Measurements from ENCODE around the gene DAAM1. TPM values are rescaled to one million over a fixed set of nuclear protein-coding genes. Genes with fewer than 3 reads are reported as not detected.

The DAAM1 gene
- total RNA-seq, 1 donor from 2014 or later: 38.0 TPM

DNA sequence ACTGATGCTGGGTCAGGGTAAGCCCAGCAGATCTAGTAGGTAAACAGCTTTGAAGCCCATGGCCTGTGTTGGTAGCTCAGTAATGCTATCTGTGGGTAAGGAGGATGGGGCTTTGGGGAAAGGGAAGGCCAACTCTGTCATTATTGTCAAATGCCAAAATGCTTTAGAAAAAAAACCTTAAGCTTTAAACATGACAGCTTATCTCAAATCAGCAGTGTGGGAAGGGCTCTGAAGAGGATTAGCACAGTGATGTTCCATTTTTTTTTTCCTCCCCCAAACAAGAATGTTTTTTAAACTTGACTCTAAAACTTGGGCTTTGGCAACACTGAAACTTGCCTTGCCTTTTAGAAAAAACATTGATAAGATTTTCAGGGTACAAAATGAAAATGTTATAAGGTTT, 11.7 kb downstream of the DAAM1 start:
- Histone ChIP-seq H3K4me3 (ENCODE audit: insufficient read depth, low read depth, low read length) (no peak overlapping the region), H3K27me3 (ENCODE audit: insufficient read depth, low read length) (no peaks in the 10 kb centered on the region), H3K4me1 (ENCODE audit: insufficient read depth, low read length) (no peaks in the 10 kb centered on the region), H3K36me3 (ENCODE audit: insufficient read depth, low read length) (no peaks in the 10 kb centered on the region), H3K9ac (ENCODE audit: low read length) (no peak overlapping the region), H4K20me1 (ENCODE audit: insufficient read depth, low read length) (peaks cover 49% of the 10 kb centered on the region), H3K27ac (ENCODE audit: low read depth, low read length) (no peak overlapping the region), H2AFZ (ENCODE audit: low read depth, low read length) (no peak overlapping the region), H3K9me3 (ENCODE audit: insufficient read depth, low read depth, low read length) (no peaks in the 10 kb centered on the region), H3K79me2 (ENCODE audit: insufficient read depth, low read length) (peaks cover 75% of the 10 kb centered on the region), H3K4me2 (ENCODE audit: low read length) (no peak overlapping the region)
- no peak overlapping the region for H3K4me3 Mint-ChIP-seq (ENCODE audit: unreplicated experiment)
- no peak overlapping the region for H3K27ac Mint-ChIP-seq (ENCODE audit: unreplicated experiment)
- H3K9me3 Mint-ChIP-seq (ENCODE audit: unreplicated experiment): no peaks in the 10 kb centered on the region
- H3K36me3 Mint-ChIP-seq (ENCODE audit: low read depth, unreplicated experiment): no peaks in the 10 kb centered on the region
- peaks cover 11% of the 10 kb centered on the region for H3K4me1 Mint-ChIP-seq (ENCODE audit: low read depth, unreplicated experiment)
- FAIRE-seq (no peak), DNase-seq (ENCODE audit: low read depth) (no peak)
- H3K27me3 Mint-ChIP-seq (ENCODE audit: low read depth, unreplicated experiment): no peaks in the 10 kb centered on the region
- TF ChIP-seq EZH2 (IDR thresholded peaks at IDR 0.05; ENCODE audit: insufficient read depth, low read length): no peak
- TF ChIP-seq, protein P1, sequence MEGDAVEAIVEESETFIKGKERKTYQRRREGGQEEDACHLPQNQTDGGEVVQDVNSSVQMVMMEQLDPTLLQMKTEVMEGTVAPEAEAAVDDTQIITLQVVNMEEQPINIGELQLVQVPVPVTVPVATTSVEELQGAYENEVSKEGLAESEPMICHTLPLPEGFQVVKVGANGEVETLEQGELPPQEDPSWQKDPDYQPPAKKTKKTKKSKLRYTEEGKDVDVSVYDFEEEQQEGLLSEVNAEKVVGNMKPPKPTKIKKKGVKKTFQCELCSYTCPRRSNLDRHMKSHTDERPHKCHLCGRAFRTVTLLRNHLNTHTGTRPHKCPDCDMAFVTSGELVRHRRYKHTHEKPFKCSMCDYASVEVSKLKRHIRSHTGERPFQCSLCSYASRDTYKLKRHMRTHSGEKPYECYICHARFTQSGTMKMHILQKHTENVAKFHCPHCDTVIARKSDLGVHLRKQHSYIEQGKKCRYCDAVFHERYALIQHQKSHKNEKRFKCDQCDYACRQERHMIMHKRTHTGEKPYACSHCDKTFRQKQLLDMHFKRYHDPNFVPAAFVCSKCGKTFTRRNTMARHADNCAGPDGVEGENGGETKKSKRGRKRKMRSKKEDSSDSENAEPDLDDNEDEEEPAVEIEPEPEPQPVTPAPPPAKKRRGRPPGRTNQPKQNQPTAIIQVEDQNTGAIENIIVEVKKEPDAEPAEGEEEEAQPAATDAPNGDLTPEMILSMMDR (IDR thresholded peaks at IDR 0.05; ENCODE audit: insufficient read depth, low read depth, low read length): no peak

DNA sequence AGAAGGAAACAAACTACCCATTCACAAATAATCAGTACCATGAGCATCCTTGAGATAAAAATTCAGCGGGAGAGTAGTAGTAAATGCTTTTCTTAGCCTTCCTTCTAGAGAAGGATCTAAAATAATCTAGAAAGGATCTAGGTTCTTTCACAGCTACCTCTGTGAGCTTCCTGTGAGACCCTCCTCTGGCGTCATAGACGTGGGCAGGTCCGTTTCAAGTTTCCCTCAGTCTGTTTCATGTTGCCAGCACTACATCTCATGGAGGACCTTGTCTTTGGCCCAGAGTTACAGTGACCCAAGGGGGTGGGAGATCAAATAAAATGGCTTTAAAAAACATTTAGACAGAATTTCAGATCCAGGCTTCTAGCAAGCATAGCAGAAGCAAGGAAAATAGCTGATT, 13.6 kb downstream of the DAAM1 start:
- H4K20me1 ChIP-seq (ENCODE audit: insufficient read depth, low read length): peaks cover 38% of the 10 kb centered on the region
- H3K4me1 ChIP-seq (ENCODE audit: insufficient read depth, low read length): no peaks in the 10 kb centered on the region
- peaks cover 70% of the 10 kb centered on the region for H3K79me2 ChIP-seq (ENCODE audit: insufficient read depth, low read length)
- no peaks in the 10 kb centered on the region for H3K27me3 ChIP-seq (ENCODE audit: insufficient read depth, low read length)
- Mint-ChIP-seq H3K9me3 (ENCODE audit: unreplicated experiment) (no peaks in the 10 kb centered on the region), H3K27ac (ENCODE audit: unreplicated experiment) (no peak overlapping the region), H3K4me3 (ENCODE audit: unreplicated experiment) (no peak overlapping the region), H3K4me1 (ENCODE audit: low read depth, unreplicated experiment) (peaks cover 7% of the 10 kb centered on the region), H3K36me3 (ENCODE audit: low read depth, unreplicated experiment) (no peaks in the 10 kb centered on the region), H3K27me3 (ENCODE audit: low read depth, unreplicated experiment) (no peaks in the 10 kb centered on the region)
- no peak overlapping the region for H3K4me3 ChIP-seq (ENCODE audit: insufficient read depth, low read depth, low read length)
- H3K9ac ChIP-seq (ENCODE audit: low read length): no peak overlapping the region
- H3K9me3 ChIP-seq (ENCODE audit: insufficient read depth, low read depth, low read length): no peaks in the 10 kb centered on the region
- no peak overlapping the region for H2AFZ ChIP-seq (ENCODE audit: low read depth, low read length)
- no peak overlapping the region for H3K4me2 ChIP-seq (ENCODE audit: low read length)
- DNase-seq (ENCODE audit: low read depth) (no peak), FAIRE-seq (no peak)
- H3K27ac ChIP-seq (ENCODE audit: low read depth, low read length): no peak overlapping the region
- TF ChIP-seq EZH2 (IDR thresholded peaks at IDR 0.05; ENCODE audit: insufficient read depth, low read length): no peak
- TF ChIP-seq, protein P1 (IDR thresholded peaks at IDR 0.05; ENCODE audit: insufficient read depth, low read depth, low read length): no peak
- H3K36me3 ChIP-seq (ENCODE audit: insufficient read depth, low read length): no peaks in the 10 kb centered on the region

DNA sequence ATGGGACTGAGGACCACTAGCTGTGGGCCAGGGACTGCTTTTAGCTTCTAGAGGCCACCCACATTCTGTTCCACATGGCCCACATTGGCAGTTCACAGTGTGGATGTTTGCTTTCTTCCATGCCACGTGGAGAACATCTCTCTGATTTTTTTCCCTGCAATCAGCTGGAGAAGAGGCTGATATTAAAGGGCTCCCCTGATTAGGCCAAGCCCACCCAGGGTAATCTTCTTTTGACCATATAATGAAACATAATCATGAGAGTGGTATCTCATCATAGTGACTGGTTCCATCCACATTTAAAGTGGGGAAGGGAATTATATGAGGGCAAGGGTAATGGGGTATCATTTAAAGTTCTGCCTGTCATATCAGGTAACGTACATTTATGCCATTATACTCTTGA, 15.8 kb downstream of the DAAM1 start:
- no peaks in the 10 kb centered on the region for H3K27me3 ChIP-seq (ENCODE audit: insufficient read depth, low read length)
- peaks cover 16% of the 10 kb centered on the region for H3K4me1 Mint-ChIP-seq (ENCODE audit: low read depth, unreplicated experiment)
- no peaks in the 10 kb centered on the region for H3K27me3 Mint-ChIP-seq (ENCODE audit: low read depth, unreplicated experiment)
- H3K79me2 ChIP-seq (ENCODE audit: insufficient read depth, low read length): peaks cover 64% of the 10 kb centered on the region
- TF ChIP-seq, protein P1 (IDR thresholded peaks at IDR 0.05; ENCODE audit: insufficient read depth, low read depth, low read length): no peak
- no peak for TF ChIP-seq EZH2 (IDR thresholded peaks at IDR 0.05; ENCODE audit: insufficient read depth, low read length)
- no peaks in the 10 kb centered on the region for H3K9me3 Mint-ChIP-seq (ENCODE audit: unreplicated experiment)
- H3K9me3 ChIP-seq (ENCODE audit: insufficient read depth, low read depth, low read length): no peaks in the 10 kb centered on the region
- H4K20me1 ChIP-seq (ENCODE audit: insufficient read depth, low read length): peaks cover 32% of the 10 kb centered on the region
- DNase-seq (ENCODE audit: low read depth) (no peak), FAIRE-seq (no peak)
- no peak overlapping the region for H3K27ac Mint-ChIP-seq (ENCODE audit: unreplicated experiment)
- H3K4me3 Mint-ChIP-seq (ENCODE audit: unreplicated experiment): no peak overlapping the region
- H3K36me3 Mint-ChIP-seq (ENCODE audit: low read depth, unreplicated experiment): no peaks in the 10 kb centered on the region
- no peaks in the 10 kb centered on the region for H3K36me3 ChIP-seq (ENCODE audit: insufficient read depth, low read length)
- no peak overlapping the region for H3K27ac ChIP-seq (ENCODE audit: low read depth, low read length)
- H3K4me1 ChIP-seq (ENCODE audit: insufficient read depth, low read length): peaks cover 10% of the 10 kb centered on the region
- H2AFZ ChIP-seq (ENCODE audit: low read depth, low read length): no peak overlapping the region
- H3K4me3 ChIP-seq (ENCODE audit: insufficient read depth, low read depth, low read length): no peak overlapping the region
- no peak overlapping the region for H3K4me2 ChIP-seq (ENCODE audit: low read length)
- no peak overlapping the region for H3K9ac ChIP-seq (ENCODE audit: low read length)

Data from astrocyte (in vitro differentiated cells and primary cell).